Activated CD8-positive, alpha-beta T cell treated with anti-CD3 and anti-CD28 coated beads, Interleukin-2, amount 10 ng/mL, durations not matched to agents 7 days and 5 days (primary cell): ENCODE results near the gene GATAD2B. TPM values are rescaled to one million over a fixed set of nuclear protein-coding genes. Genes with fewer than 3 reads are reported as not detected.
"Not testable (repeated sequence)": the region's sequence is repeated elsewhere in the genome, so short reads cannot be mapped to it uniquely, and the experiment has no call there.

Experiments
- ATAC-seq: fragments of 150-1000 bp; cut with Tn5 transposase; one replicate; pipeline ENCODE4 v1.10.0; 2021; ENCODE audit warnings: moderate library complexity
- CTCF ChIA-PET: fragments of 350-600 bp; sonication (Branson Sonifier 250); formaldehyde crosslinking; loops from one replicate; lab custom pipeline; 2021; ENCODE audit warnings: antibody characterized with exemption; lab: Charles Lee
- POLR2A ChIA-PET: fragments of 350-600 bp; sonication (Branson Sonifier 250); formaldehyde crosslinking; loops from one replicate; lab custom pipeline; 2021; ENCODE audit warnings: antibody characterized with exemption; lab: Charles Lee
- DNase-seq: peaks from one replicate; pipeline ENCODE4 v3.0.0-alpha.2; 2020
- H3K27ac Mint-ChIP-seq: one replicate; pipeline ENCODE4 v1.8.0; 2021; ENCODE audit warnings: mild to moderate bottlenecking, mixed read lengths
- H3K27me3 Mint-ChIP-seq: one replicate; pipeline ENCODE4 v1.8.0; 2021; ENCODE audit warnings: low read depth, mixed read lengths
- H3K36me3 Mint-ChIP-seq: one replicate; pipeline ENCODE4 v1.8.0; 2021; ENCODE audit warnings: low read depth, mixed read lengths
- H3K4me1 Mint-ChIP-seq: one replicate; pipeline ENCODE4 v1.8.0; 2021; ENCODE audit warnings: low read depth, mixed read lengths
- H3K4me3 Mint-ChIP-seq: one replicate; pipeline ENCODE4 v1.8.0; 2021; ENCODE audit warnings: mild to moderate bottlenecking, mixed read lengths
- H3K9me3 Mint-ChIP-seq: one replicate; pipeline ENCODE4 v1.8.0; 2022; ENCODE audit warnings: mixed read lengths; ENCODE audit not compliant: insufficient read depth
- total RNA-seq, 2 experiments: library from RNA; stranded (reverse); gene quantifications; one replicate each; pipeline ENCODE4 v1.2.3, GENCODE V29; 2021

The GATAD2B gene
- total RNA-seq, 2 experiments from 2014 or later: 70.2 to 71.7 TPM

DNA sequence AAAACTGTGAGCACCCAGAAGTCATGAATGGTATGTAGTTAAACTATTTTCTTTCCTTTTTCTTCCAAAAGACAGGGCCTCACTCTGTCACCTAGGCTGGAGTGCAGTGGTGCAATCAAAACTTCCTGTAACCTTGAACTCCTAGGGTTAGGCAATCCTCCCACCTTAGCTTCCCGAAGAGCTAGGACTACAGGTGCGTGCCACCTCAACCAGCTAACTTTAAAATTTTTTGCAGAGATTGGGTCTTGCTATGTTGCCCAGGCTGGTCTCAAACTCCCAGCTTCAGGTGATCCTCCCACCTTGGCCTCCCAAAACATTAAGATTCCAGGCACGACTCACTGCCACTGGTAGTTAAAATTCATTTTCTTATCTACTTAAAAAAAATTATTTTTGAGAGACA lies 62.5 kb downstream of the GATAD2B start:
- POLR2A ChIA-PET: no interaction called here
- peaks cover 19% of the 10 kb centered on the region for H3K36me3 Mint-ChIP-seq
- ATAC-seq: no peak
- no peaks in the 10 kb centered on the region for H3K27me3 Mint-ChIP-seq
- CTCF ChIA-PET: interaction anchor here (2.2 kb wide), 1 partner anchor 8 kb away, joined by 5 read pairs; no protein-coding TSS in a partner anchor
- DNase-seq: no peak
- no peak overlapping the region for H3K4me3 Mint-ChIP-seq
- H3K9me3 Mint-ChIP-seq: no peaks in the 10 kb centered on the region
- H3K27ac Mint-ChIP-seq: no peak overlapping the region
- peaks cover 12% of the 10 kb centered on the region for H3K4me1 Mint-ChIP-seq

DNA sequence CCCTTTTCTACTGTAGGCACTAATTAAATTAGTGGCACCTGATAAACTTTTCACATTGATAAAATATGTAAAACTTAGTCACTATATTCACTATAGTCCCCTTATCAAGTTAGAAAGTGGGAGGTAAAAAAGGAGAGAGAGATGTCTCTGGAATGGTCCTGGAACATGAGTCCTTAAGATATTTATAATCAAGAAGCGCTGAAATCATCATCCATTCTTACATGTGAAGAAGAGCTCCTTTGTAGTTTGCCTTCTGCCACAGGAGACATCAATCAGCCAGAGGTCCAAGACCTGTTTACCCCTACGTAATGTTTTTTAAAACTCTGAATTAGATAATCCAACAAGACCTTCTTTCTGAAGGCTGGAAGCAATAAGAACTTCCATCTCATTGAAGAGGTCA lies 65.3 kb downstream of the GATAD2B start:
- Mint-ChIP-seq H3K36me3 (peaks cover 32% of the 10 kb centered on the region), H3K27me3 (no peaks in the 10 kb centered on the region), H3K9me3 (no peaks in the 10 kb centered on the region), H3K4me3 (no peak overlapping the region), H3K4me1 (peaks cover 9% of the 10 kb centered on the region), H3K27ac (no peak overlapping the region)
- CTCF ChIA-PET: no interaction called here
- no peak for ATAC-seq
- POLR2A ChIA-PET: no interaction called here
- DNase-seq: no peak

DNA sequence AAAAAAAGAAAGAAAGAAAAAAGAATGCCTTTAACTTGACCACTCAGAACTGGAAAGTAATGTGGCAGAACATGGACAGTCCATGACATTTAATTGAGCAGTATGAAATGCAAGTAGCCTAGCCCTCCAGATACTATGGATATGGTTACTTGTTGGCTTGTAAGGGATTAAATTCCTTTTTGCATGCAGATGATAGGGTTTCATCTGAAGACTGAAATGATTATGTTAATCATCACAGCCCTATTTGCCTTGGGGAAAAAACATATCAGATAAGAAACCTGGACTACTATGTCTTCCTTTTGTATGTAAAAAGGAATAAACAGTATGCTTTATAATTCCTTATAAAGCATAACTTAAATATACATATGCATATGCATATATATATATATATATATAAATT lies 66.0 kb downstream of the GATAD2B start:
- Mint-ChIP-seq H3K36me3 (peaks cover 38% of the 10 kb centered on the region), H3K27me3 (no peaks in the 10 kb centered on the region), H3K4me3 (no peak overlapping the region), H3K27ac (no peak overlapping the region), H3K9me3 (no peaks in the 10 kb centered on the region), H3K4me1 (peaks cover 5% of the 10 kb centered on the region)
- CTCF ChIA-PET: no interaction called here
- DNase-seq: no peak
- ATAC-seq: no peak
- POLR2A ChIA-PET: no interaction called here

DNA sequence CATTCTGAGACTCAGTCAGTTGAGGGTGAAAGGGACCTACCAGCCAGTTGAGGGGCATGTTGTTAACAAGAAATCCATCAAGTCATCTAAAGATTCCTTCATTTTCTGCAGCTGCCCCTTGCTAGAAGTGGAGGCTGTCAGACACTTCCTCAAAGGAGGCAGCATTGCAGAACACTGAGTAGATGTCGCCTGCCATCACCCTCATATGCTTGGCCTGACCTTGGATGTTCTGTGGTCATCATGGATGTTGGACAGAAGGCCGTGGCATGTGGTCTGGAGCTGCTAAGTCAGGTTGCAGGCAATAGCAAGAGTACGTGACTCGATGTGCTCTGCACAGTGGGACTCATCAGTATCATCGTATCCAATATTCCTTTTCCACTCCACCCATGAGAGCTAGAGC lies 70.6 kb downstream of the GATAD2B start:
- no peaks in the 10 kb centered on the region for H3K27me3 Mint-ChIP-seq
- peaks cover 37% of the 10 kb centered on the region for H3K36me3 Mint-ChIP-seq
- no peak for DNase-seq
- peaks cover 15% of the 10 kb centered on the region for H3K4me1 Mint-ChIP-seq
- no peak overlapping the region for H3K4me3 Mint-ChIP-seq
- ATAC-seq: no peak
- CTCF ChIA-PET: interaction anchor here (1.3 to 1.4 kb wide), 4 partner anchors 9 to 135 kb away, joined by 3 to 5 read pairs (median 4); no protein-coding TSS in a partner anchor
- no peak overlapping the region for H3K27ac Mint-ChIP-seq
- no peaks in the 10 kb centered on the region for H3K9me3 Mint-ChIP-seq
- POLR2A ChIA-PET: no interaction called here

DNA sequence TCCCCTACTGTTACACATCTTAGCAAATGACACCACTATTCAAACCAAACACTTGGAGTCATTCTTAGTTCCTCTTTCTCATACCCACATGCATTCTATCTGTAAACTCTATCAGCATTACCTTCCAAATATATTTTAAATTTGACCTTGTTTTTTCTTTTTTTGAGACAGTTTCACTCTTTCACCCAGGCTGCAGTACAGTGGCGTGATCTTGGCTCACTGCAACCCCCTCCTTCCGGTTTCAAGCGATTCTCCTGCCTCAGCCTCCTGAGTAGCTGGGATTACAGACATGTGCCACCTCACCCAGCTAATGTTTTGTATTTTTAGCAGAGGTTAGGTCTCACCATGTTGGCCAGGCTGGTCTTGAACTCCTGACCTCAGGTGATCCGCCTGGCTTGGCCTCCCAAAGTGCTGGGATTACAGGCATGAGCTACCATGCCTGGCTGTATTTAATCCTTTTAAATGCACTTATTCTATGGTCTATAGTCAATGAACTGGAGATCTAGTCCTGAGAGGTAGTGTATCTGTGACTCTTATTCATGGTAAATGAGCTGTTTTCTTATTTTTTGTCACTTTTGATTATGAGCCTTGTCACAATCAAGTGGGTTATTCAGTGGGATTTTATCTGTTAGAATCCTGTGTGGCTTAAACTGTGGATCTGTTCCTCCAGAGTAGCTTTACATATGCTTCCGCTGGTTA lies 73.1 kb downstream of the GATAD2B start:
- no peaks in the 10 kb centered on the region for H3K9me3 Mint-ChIP-seq
- H3K27me3 Mint-ChIP-seq: no peaks in the 10 kb centered on the region
- CTCF ChIA-PET: interaction anchor here (0.8 to 1.2 kb wide), 2 partner anchors 70 to 137 kb away, joined by 3 read pairs; no protein-coding TSS in a partner anchor
- POLR2A ChIA-PET: interaction anchor here (1.4 kb wide), 1 partner anchor 141 kb away, joined by 3 read pairs; the partner anchor contains the start of gene RPS27
- DNase-seq (peak; percentile 43), ATAC-seq (peak; percentile 55)
- peak overlapping the region; percentile 32 for H3K4me3 Mint-ChIP-seq
- H3K36me3 Mint-ChIP-seq: peaks cover 34% of the 10 kb centered on the region
- H3K4me1 Mint-ChIP-seq: peaks cover 15% of the 10 kb centered on the region
- peak overlapping the region; percentile 77 for H3K27ac Mint-ChIP-seq

DNA sequence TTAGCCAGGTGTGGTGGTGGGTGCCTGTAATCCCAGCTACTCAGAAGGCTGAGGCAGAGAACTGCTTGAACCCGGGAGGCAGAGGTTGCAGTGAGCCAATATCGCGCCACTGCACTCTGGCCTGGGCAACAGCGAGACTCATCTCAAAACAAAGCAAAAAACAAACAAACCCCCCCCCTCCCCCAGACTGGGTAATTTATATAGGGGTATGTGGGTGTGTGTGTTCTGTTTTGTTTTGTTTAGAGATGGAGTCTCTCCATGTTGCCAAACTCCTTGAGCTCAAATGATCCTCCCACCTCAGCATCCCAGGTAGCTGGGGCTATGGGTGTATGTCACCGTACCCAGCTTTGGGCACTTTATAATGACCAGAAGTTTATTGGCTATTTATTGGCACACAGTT lies 74.0 kb downstream of the GATAD2B start:
- Mint-ChIP-seq H3K4me3 (no peak overlapping the region), H3K4me1 (peaks cover 18% of the 10 kb centered on the region), H3K9me3 (no peaks in the 10 kb centered on the region), H3K27ac (no peak overlapping the region), H3K36me3 (peaks cover 34% of the 10 kb centered on the region), H3K27me3 (no peaks in the 10 kb centered on the region)
- POLR2A ChIA-PET: no interaction called here
- CTCF ChIA-PET: no interaction called here
- DNase-seq (no peak), ATAC-seq (no peak)

DNA sequence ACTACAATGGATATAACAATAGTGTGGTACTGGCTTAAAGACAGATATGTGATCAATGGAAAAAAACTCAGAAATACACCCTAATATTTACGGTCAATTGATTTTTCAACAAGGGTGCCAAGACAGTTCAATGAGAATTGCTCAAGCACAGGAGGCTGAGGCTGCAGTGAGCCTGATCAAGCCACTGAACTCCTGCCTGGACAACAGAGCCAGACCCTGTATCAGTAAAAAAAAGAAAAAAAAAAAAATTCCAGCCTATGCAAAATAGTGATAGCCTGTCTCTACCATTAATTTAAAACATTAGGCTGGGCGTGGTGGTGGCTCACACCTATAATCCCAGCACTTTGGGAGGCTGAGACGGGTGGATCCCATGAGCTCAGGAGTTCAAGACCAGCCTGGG lies 77.6 kb downstream of the GATAD2B start:
- Mint-ChIP-seq H3K36me3 (peaks cover 10% of the 10 kb centered on the region), H3K27ac (no peak overlapping the region), H3K9me3 (no peaks in the 10 kb centered on the region), H3K4me3 (no peak overlapping the region), H3K4me1 (peaks cover 20% of the 10 kb centered on the region), H3K27me3 (no peaks in the 10 kb centered on the region)
- POLR2A ChIA-PET: no interaction called here
- CTCF ChIA-PET: interaction anchor here (0.7 kb wide), 1 partner anchor 53 kb away, joined by 4 read pairs; no protein-coding TSS in a partner anchor
- no peak for ATAC-seq
- no peak for DNase-seq

DNA sequence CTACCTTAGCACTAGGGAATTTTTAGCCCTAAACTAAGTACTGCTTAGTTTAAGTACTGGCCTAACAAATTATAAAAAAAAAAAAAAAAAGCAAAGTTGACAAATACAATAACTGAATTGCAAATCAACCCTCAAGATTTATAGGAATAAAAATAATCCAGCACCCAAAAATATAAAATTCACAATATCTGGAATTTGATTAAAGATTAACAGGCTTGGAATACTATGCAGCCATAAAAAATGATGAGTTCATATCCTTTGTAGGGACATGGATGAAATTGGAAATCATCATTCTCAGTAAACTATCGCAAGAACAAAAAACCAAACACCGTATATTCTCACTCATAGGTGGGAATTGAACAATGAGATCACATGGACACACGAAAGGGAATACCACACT lies 78.4 kb downstream of the GATAD2B start:
- H3K36me3 Mint-ChIP-seq, H3K4me3 Mint-ChIP-seq, H3K9me3 Mint-ChIP-seq, H3K27me3 Mint-ChIP-seq, CTCF ChIA-PET, POLR2A ChIA-PET, ATAC-seq, H3K27ac Mint-ChIP-seq, DNase-seq: not testable (repeated sequence)
- peaks cover 12% of the 10 kb centered on the region for H3K4me1 Mint-ChIP-seq

DNA sequence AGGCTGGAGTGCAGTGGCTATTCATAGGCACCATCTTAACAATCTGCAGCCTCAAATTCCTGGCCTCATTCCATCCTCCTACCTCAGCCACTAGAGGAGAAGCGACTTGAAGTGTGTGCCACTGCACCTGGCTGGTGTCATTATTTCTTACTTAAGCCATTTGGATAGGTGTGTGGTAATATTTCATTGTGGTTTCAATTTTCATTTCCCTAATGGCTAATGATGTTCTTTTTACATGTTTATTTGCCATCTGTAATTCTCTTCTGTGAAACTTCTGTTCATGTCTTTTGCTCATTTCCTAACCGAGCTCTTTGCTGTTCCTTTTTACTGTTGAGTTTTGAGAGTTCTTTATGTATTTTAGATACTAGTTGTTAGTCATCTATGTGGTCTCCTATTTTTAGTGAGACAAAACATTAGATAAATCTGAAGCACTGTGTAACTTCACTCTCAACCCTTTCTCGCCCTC lies 80.7 kb downstream of the GATAD2B start:
- peaks cover 8% of the 10 kb centered on the region for H3K36me3 Mint-ChIP-seq
- no peak overlapping the region for H3K4me3 Mint-ChIP-seq
- ATAC-seq (no peak), DNase-seq (no peak)
- CTCF ChIA-PET: interaction anchor here (1.0 kb wide), 1 partner anchor 10 kb away, joined by 3 read pairs; no protein-coding TSS in a partner anchor
- POLR2A ChIA-PET: no interaction called here
- H3K4me1 Mint-ChIP-seq: peaks cover 9% of the 10 kb centered on the region
- H3K9me3 Mint-ChIP-seq: no peaks in the 10 kb centered on the region
- no peaks in the 10 kb centered on the region for H3K27me3 Mint-ChIP-seq
- no peak overlapping the region for H3K27ac Mint-ChIP-seq

DNA sequence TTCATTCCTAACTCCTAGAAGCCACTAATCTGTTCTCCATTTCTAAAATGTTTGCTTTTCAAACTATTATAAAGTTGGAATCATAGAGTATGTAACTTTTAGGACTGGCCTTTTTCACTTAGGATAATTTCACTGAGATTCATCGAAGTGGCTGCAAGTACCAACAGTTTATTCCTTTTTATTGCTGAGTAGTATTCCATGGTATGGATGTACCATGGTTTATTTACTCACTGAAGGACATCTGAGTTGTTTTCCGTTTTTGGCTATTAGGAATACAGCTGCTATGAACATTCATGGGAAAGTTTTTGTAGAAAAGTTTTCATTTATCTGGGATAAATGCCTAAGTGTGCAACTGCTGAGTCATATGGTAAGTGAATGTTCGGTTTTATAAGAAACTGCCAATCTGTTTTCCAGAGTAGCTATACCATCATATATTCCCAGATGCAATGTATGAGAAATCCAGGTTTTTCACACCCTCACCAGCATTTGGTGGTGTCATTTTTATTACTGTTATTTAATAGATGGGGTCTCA lies 81.2 kb downstream of the GATAD2B start:
- POLR2A ChIA-PET: no interaction called here
- H3K4me1 Mint-ChIP-seq: peaks cover 12% of the 10 kb centered on the region
- ATAC-seq: no peak
- CTCF ChIA-PET: interaction anchor here (1.0 kb wide), 1 partner anchor 11 kb away, joined by 3 read pairs; no protein-coding TSS in a partner anchor
- H3K36me3 Mint-ChIP-seq: peaks cover 8% of the 10 kb centered on the region
- no peaks in the 10 kb centered on the region for H3K27me3 Mint-ChIP-seq
- H3K27ac Mint-ChIP-seq: no peak overlapping the region
- DNase-seq: no peak
- H3K4me3 Mint-ChIP-seq: no peak overlapping the region
- H3K9me3 Mint-ChIP-seq: no peaks in the 10 kb centered on the region

DNA sequence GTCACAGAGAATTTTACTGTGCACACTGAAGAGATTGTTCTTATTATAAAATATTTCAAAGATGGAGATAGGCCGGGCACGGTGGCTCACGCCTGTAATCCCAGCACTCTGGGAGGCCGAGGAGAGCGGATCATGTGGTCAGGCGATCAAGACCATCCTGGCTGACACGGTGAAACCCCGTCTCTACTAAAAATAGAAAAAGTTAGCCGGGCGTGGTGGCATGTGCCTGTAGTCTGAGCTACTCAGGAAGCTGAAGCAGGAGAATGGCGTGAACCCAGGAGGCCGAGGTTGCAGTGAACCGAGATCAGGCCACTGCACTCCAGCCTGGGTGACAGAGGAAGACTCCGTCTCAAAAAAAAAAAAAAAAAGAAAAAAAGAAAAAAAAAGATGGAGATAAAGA lies 82.0 kb downstream of the GATAD2B start:
- H3K9me3 Mint-ChIP-seq, H3K27me3 Mint-ChIP-seq, ATAC-seq, POLR2A ChIA-PET, H3K4me3 Mint-ChIP-seq, DNase-seq, H3K27ac Mint-ChIP-seq: not testable (repeated sequence)
- H3K36me3 Mint-ChIP-seq: peaks cover 10% of the 10 kb centered on the region
- peaks cover 12% of the 10 kb centered on the region for H3K4me1 Mint-ChIP-seq
- CTCF ChIA-PET: interaction anchor here (2.2 kb wide), 1 partner anchor 13 kb away, joined by 11 read pairs; no protein-coding TSS in a partner anchor

DNA sequence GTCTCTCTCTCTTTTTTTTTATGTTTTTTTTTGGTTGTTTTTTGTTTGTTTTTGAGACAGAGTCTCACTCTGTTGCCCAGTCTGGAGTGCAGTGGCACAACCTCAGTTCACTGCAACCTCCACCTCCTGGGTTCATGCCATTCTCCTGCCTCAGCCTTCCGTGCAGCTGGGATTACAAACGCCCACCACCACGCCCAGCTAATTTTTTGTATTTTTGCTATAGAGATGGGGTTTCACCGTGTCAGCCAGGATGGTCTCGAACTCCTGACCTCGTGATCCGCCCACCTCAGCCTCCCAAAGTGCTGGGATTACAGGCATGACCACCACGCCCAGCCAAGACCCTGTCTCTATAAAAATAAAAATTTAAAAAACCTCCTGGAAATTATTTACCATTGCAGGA lies 88.8 kb downstream of the GATAD2B start:
- H3K27me3 Mint-ChIP-seq: not testable (repeated sequence)

More for the DNA sequence above, 88.8 kb downstream of the GATAD2B start:
- POLR2A ChIA-PET, DNase-seq, H3K36me3 Mint-ChIP-seq, CTCF ChIA-PET, H3K4me1 Mint-ChIP-seq, ATAC-seq, H3K27ac Mint-ChIP-seq, H3K9me3 Mint-ChIP-seq, H3K4me3 Mint-ChIP-seq: not testable (repeated sequence)
